Stimulated activated CD8-positive, alpha-beta memory T cell treated with anti-CD3 and anti-CD28 coated beads, Interleukin-4, amount 100 ng/mL, for 1 hour (primary cell): Measurements from ENCODE around the gene FLCN.

ENCODE experiments used
- DNase-seq, 2 donors: peaks; one replicate each; pipeline ENCODE4 v3.0.0-alpha.2; 2020; ENCODE audit warnings: low read depth in 2 of 2, low spot score in 1 of 2

FLCN gene

DNA sequence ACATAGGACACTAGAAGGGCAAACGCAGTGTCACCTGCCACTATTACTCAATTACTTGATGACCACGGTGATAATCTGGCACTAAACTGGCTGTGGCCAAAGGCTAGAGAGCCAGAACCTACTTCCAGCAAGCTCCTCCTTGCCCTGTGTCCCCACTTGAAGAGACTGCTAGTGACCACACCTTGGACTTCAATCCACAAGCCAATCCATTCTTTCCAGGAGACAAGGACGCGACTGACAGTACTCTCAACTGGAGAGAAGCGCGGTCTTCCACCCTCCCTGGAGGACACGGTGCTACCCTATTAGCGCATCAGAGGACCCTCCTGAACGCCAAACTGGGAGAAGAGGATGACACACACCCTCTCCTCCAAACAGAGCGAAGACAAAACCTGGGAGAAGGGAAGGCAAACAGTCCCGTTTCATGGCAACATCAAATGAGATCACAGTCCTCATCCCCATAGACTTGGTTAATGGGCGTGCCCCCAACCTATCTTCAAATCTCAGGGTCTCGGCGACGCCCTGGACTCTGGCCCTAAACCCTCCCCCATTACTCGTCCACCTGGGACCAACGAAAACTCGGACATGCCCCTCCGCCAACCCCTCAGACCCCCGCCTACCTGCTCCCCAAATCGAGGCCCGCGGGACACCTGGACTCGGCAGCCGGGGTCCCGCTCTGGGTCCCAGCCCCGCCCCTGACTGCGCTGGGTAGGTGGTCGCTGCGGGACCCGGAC lies 508 bp downstream of the FLCN start:
- DNase-seq, result no peak

GRCh38 chr17:17235212-17236174 lies 1.5 kb downstream of the FLCN start:
- DNase-seq, result no peak

DNA sequence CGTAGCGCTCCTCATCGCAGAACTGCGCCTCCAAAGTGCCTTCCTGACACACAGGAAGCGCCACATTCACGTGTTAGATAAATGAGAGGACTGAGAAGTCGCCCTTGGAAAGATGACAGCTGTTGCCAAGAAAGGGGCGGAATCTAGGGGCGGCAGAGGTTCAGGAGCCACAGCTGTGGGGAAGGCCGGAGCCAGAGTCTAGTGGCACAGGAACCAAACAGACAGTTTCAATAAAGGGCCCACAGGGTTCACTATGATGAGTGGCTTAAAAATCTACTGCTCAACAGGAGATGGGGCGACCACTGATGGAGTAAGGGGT lies 4.7 kb downstream of the FLCN start:
- no peak for DNase-seq

GRCh38 chr17:17231621-17232302 lies 5.2 kb downstream of the FLCN start:
- DNase-seq, result no peak

DNA sequence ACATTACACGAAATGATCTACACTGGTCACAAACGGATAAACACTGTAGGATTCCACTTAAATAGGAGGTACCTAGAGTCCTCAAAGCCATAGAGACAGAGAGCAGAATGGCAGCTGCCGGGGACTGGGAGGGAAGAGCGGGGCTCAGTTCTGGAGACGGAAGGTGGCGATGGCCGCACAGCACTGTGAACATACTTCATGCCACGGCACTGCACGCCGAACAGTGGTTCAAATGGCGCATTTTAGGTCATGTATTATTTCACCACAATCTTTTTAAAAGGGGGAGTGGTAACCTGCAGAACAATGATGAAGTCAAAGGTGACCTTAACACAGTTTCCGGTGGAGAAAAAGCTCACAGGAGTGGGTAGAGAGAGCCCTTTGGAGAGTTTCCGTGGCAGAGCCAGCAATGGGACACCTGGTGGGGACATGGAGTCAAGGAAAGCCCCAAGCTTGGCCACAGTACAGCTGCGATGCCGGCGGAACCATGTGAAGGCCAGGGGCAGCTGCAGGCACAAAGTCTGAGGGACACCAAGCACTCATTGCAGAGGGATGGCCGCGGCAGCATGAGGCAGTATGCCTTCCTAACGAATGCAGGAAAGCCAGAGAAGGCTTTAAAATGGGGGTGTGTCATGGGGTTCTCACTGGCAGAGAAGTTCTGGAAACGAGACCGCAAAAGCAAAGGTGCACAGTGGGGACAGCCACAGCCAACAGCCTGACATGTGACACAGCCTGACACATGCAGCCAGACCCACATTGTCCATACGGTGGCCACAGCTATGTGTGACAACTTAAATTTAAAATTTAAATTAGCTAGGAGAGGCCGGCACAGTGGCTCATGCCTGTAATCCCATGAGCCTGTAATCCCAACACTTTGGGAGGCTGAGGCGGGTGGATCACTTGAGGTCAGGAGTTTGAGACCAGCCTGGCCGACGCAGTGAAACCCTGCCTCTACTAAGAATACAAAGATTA lies 7.3 kb downstream of the FLCN start:
- no peak for DNase-seq

- no peak for DNase-seq
These were observed 8.3 kb downstream of the FLCN start for GRCh38 chr17:17228521-17229279.

DNA sequence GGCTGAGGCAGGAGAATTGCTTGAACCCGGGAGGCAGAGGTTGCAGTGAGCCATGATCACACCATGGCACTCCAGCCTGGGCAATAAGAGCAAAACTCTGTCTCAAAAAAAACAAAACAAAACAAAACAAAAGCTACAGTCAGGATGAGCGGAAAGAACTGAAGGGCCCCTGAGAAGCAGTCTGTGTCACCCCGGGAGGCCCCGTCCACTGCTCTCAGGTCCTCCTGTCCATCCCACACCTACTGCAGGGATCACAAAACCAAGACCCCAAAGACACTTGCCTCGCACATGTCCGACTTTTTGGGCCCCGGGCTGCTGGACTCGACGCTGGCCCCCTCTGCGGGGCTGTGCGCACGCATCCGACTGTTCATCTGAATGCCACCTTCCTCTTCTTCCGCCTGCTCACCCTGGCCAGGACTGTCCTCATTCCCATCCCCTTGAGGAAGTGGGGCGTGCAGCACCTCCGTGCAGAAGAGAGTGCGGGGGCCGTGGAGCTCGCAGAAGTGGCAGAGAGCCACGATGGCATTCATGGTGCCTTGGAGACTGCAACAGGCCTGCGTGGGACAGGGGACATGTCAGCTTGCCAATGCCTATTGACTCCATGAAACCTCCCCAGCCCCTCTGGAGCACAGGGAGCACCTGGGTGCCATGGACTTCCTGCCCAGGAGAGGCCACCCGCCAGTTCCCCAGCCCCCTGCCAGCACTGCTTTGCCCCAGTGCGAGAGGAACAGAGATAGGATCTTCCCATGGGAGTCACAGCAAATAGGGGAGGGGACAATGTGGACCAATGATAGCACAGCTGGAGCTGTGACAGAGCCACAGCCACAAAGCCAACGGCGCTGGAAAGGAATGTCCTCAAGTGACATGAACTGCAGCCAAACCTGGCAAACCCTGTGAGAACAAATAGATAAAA lies 9.1 kb downstream of the FLCN start:
- DNase-seq, result no peak

DNA sequence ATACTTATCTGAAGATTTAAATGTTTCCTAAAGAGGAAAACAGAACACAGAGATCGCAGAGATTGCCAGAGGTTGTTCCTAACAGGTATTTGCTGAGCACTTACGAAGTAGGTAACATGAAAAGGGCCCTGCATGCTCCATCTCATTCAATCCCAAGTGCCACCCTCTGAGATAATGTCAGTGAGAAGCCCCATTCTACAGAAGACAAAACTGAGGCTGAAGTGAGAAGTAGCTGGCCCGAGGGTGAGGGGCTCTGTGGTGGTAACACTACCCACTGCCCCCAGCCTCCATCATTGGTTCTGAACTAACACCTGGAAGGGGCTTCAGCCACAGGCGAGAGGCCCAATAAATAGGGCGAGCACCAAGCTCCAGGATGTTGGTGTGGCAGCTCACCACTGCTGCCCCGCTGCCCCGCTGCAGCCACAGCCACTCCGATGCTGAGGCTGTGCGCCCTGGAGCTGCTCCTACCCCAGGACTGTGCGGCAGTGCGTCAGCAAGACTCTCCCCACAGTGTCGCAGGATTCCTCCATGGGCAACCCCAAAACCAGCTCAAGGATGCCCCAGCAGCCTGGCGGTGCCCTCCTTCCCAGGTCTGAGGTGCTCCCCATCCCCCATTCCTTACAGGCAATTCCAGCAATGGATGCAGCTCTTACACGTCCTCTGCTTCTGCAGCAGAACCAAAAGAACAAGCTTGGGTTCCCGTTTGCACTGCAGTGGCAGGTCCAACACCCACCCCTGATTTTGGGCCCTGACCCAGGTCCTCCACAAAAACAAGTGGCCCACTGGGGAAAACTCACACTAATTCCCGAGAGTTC lies 10.3 kb downstream of the FLCN start:
- no peak for DNase-seq

DNA sequence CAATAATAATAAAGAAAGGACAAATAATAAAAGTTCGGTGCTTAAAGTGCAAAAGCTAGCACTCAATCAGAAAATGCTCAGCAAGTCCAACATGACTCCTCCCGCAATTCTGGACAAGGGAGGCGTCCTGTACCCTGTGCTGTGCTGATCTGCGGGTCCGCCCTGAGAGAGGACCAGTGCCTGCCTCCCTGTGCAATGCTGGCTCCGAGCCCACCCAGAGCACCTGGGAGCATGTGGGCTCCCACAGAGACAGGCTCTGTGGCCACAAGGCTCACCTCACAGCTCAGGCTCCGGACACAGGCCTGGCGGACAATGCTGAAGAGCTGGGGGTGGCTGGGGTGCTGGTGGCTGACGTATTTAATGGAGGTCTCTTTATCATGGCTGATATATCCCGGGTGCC lies 11.1 kb downstream of the FLCN start:
- no peak for DNase-seq

DNA sequence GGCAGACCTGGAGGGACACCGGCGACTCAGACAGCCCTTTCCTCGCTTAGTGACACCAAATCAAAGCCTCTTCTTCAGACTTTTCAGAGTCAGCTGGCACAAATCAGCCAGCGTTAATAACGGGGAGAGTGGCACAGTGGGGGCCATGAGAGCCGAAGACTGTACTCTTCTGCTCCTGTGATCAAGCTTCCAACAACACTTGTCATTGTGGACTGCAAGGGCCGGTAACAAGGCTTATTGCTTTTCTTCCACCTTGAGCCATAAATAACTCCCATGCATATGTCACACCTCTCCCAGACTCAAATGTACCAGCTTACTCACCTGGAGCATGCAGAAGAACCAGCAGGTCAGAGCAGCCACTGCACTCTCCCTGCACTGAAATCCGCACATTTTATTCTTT lies 12.8 kb downstream of the FLCN start:
- no peak for DNase-seq

DNA sequence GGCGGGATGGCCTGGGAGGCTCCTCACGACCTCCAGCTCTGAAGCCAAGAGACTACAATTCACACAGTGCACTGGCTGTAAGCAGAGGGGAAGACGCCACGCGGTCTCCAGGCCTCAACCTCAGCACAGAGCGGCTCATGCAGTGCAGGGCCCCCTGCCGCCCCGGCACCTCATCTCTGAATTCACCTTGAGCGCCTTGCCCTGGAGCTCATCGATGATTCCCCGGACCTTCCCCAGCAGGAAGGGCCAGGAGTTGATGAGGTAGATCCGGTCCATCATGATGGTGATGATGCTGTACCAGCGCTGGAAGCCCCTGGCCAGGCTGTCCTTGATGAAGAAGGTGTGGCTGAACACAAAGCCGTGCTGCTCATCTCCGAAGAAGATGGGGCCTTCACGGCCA lies 13.2 kb downstream of the FLCN start:
- no peak for DNase-seq

- DNase-seq, result no peak
These were observed 15.6 kb downstream of the FLCN start for GRCh38 chr17:17221329-17221728.

- no peak for DNase-seq
These were observed 16.4 kb downstream of the FLCN start for GRCh38 chr17:17220529-17220928.

- no peak for DNase-seq
These were observed 19.0 kb downstream of the FLCN start for GRCh38 chr17:17217995-17218394.

DNA sequence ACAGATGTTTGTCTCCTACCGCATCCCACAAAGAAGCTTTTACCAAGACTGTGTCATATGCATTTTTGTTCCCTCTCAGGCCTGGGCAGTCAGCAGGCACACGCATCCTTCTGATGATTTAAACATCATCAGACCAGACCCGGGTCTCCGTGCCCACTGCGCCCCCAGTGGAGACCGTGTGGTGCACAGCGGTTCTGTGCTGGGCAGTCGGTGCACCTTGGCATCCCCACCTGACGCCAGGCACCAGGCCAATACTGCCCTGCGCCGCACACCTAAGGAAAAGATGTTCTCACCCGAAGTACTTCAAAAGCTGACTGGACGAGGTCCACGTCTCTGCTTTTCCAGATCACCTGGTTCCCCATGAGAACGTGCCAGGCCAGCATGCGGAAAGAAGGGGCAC lies 20.2 kb downstream of the FLCN start:
- DNase-seq, result no peak

DNA sequence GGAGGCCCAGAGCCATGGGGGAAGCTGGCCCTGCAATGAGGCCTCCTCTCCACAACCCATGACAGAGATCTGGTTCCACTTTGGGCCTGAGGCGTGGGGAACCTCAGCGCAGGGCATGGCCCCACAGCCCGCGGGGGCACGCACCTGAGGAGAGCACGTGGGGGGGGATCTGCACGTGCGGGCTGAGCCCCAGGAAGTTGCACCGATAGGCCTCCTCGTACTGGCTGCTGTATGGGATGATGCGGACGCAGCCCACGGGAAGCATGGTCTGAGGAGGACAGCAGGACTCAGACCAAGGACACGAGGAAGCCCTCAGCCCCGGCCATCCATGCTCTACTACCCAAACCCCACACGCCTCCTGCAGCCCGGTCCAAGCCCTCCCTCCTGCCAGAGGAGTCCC lies 20.7 kb downstream of the FLCN start:
- DNase-seq, result no peak

DNA sequence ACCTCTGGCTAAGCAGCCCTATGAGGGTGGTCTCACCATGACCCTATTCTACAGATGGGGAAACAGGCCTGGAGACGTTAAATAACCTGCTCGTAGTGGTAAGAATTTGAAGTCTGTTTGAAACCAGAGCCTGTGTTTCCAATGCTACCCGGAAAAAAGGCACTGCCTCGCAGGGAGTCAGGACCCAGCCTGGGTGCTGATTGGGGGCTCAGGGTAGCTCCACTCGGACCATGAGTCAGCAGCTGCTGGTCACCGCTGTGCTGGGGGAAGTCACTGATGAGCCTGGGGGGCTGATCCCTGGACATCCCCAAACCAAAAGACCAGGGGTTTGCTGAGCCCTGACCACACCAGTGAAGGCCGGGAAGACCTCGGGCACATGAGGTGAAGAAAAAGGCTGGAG lies 21.4 kb downstream of the FLCN start:
- DNase-seq, result no peak
